Measurements from ENCODE around the gene FOXP1. TPM values are rescaled to one million over a fixed set of nuclear protein-coding genes. Genes with fewer than 3 reads are reported as not detected.

The FOXP1 gene
- total and polyA plus RNA-seq, 8 donors = 13.4 to 74.1 (median 44.1) TPM

DNA sequence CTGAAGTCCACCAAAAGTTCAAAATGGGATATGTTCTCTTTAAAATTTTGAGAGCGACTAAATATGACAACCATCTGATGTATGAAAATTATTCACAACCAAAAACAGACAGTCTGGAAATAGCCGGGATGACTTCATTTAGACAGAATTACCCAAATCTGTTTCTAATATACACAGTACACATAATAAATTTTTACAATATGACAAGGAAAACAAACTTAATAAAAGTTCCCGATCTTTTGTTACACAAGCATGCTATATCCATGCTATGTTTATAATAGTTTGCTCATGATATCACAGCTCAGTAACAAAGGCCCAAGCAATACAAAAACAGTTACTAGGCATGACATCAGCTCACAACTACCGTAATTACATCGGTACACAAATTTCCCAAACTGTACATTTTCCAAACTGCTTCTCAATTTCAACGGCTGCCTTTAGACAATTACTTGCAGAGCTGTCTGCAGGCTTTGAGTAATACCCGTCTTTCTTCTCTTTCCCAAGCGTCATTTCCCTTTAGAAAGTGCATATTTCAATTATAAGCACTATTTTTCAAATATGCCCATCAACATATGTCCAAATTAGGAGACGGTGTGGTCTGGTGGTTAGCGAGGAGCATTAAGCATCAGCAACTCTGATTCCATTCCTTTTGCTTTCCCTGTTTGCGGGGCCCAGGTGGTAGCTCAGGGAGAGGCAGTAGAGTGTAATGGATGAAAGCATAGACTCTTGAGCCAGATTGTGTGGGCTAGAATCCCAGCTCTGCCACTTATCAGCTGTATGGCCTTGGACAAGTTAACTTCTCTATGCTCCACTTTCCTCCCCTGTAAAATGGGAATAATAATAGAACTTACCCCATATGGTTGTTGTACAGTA is 481.2 kb downstream of the FOXP1 start:
- TF ChIP-seq, protein P1, sequence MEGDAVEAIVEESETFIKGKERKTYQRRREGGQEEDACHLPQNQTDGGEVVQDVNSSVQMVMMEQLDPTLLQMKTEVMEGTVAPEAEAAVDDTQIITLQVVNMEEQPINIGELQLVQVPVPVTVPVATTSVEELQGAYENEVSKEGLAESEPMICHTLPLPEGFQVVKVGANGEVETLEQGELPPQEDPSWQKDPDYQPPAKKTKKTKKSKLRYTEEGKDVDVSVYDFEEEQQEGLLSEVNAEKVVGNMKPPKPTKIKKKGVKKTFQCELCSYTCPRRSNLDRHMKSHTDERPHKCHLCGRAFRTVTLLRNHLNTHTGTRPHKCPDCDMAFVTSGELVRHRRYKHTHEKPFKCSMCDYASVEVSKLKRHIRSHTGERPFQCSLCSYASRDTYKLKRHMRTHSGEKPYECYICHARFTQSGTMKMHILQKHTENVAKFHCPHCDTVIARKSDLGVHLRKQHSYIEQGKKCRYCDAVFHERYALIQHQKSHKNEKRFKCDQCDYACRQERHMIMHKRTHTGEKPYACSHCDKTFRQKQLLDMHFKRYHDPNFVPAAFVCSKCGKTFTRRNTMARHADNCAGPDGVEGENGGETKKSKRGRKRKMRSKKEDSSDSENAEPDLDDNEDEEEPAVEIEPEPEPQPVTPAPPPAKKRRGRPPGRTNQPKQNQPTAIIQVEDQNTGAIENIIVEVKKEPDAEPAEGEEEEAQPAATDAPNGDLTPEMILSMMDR (IDR thresholded peaks at IDR 0.05) = no peak
- ATAC-seq = peak; percentile 41 to 71 (median 64)
- no peak for DNase-seq
- Histone ChIP-seq H3K27me3 (no peaks in the 10 kb centered on the region), H3K36me3 (no peaks in the 10 kb centered on the region), H3K4me1 (peaks cover 12 to 28% (median 23%) of the 10 kb centered on the region in 3 donors), H3K27ac (peak overlapping the region in 1 of 4 donors; percentile 19), H3K4me3 (no peak overlapping the region), H3K9me3 (no peaks in the 10 kb centered on the region)
- WGBS, 2 donors = 70 to 71% methylated on average over 11 of the region's 11 CpGs
- intact Hi-C loops (cut with DNase I) = no loop called here
- peak; percentile 65 for FAIRE-seq

- intact Hi-C loops (cut with DNase I) = no loop called here
- Histone ChIP-seq H3K4me3 (no peak overlapping the region), H3K27me3 (no peaks in the 10 kb centered on the region), H3K36me3 (no peaks in the 10 kb centered on the region), H3K27ac (peak overlapping the region in 1 of 4 donors; percentile 19), H3K4me1 (peaks cover 12 to 28% (median 20%) of the 10 kb centered on the region in 3 donors), H3K9me3 (no peaks in the 10 kb centered on the region)
- peak in 2 of 4 donors; percentile 19 to 42 for ATAC-seq
- TF ChIP-seq, protein P1 (IDR thresholded peaks at IDR 0.05) = no peak
- WGBS, 2 donors = 83% methylated on average over 5 of the region's 5 CpGs
- no peak for FAIRE-seq
- DNase-seq = no peak
Measured at GRCh38 chr3:71101626-71102025, 481.9 kb downstream of the FOXP1 start.

GRCh38 chr3:71101014-71101413 is 482.5 kb downstream of the FOXP1 start:
- peaks cover 12 to 28% (median 25%) of the 10 kb centered on the region in 3 donors for H3K4me1 ChIP-seq
- no peaks in the 10 kb centered on the region for H3K36me3 ChIP-seq
- TF ChIP-seq, protein P1 (IDR thresholded peaks at IDR 0.05) = no peak
- no peaks in the 10 kb centered on the region for H3K9me3 ChIP-seq
- no peak for DNase-seq
- ATAC-seq = no peak
- H3K4me3 ChIP-seq = no peak overlapping the region
- H3K27me3 ChIP-seq = no peaks in the 10 kb centered on the region
- WGBS, 2 donors = 93% methylated on average over 3 of the region's 3 CpGs
- intact Hi-C loops (cut with DNase I) = no loop called here
- no peak for FAIRE-seq
- peak overlapping the region in 1 of 4 donors; percentile 24 for H3K27ac ChIP-seq

DNA sequence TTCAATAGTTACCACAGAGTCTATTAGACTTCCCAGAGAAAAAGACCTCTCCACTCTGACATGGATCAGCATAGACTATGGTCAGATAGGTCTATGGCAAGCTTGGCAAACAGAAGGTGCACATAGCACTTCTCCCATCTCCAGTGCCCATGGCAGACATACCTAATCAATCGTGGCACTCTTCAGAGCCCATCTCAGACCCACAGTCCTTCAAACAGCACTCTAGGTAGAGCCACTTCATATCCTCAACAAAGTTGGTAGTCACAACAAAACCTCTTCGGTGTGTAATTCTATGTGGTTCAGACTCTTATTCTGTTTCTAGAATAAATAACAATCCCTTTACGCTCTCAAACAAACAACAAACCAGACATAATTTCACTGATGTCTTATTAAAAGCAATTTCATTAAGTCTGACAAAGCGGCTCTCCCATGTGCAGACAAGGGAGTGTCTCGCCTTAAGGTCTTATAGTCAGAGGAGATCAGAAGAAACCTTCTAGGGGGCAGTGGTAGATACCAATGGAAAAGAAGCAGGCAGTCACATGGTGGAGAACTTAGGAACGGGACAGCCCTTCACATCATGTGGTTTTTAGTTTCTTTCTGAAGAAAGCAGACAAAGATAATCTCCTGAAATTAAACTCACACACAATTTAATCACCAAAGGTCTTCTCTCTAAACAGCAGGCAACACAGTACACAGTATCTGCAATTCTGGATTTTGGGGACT is 483.4 kb downstream of the FOXP1 start:
- Histone ChIP-seq H3K9me3 (no peaks in the 10 kb centered on the region), H3K27ac (no peak overlapping the region), H3K36me3 (no peaks in the 10 kb centered on the region), H3K4me3 (no peak overlapping the region), H3K27me3 (no peaks in the 10 kb centered on the region), H3K4me1 (peaks cover 12 to 34% (median 28%) of the 10 kb centered on the region in 3 donors)
- FAIRE-seq (no peak), DNase-seq (no peak), ATAC-seq (no peak)
- TF ChIP-seq, protein P1 (IDR thresholded peaks at IDR 0.05) = no peak
- WGBS, 2 donors = 66 to 68% methylated on average over 6 of the region's 6 CpGs
- intact Hi-C loops (cut with DNase I) = no loop called here
